ENCODE measurements around the gene MOCOS.

- TF ChIP-seq YY1 (IDR thresholded peaks at IDR 0.05; ENCODE audit: insufficient read depth, insufficient read length) (no peak), ZNF274 (IDR thresholded peaks at IDR 0.05; ENCODE audit: low read depth, low read length) (no peak), SUZ12 (IDR thresholded peaks at IDR 0.05; ENCODE audit: extremely low read depth, insufficient read depth, insufficient read length) (no peak)
Observed at GRCh38 chr18:36294031-36294430, 106.7 kb downstream of the MOCOS start.
